Stimulated activated CD4-positive, alpha-beta T cell treated with anti-CD3 and anti-CD28 coated beads, Interleukin-1b, Interleukin-23, amount 100 ng/mL, for 48 hours (primary cell): ENCODE data around the gene CAPRIN1.
"Not testable (repeated sequence)": the region's sequence is repeated elsewhere in the genome, so short reads cannot be mapped to it uniquely, and the experiment has no call there.

Experiments used
- DNase-seq: peaks from one replicate; pipeline ENCODE4 v3.0.0-alpha.2; 2020

Gene CAPRIN1

GRCh38 chr11:34052608-34053160, 1.2 kb downstream of the CAPRIN1 start:
- DNase-seq = peak; percentile 18

- DNase-seq = peak; percentile 84
Observed at GRCh38 chr11:34053161-34053686, 1.7 kb downstream of the CAPRIN1 start.

GRCh38 chr11:34054351-34054750, 2.8 kb downstream of the CAPRIN1 start:
- DNase-seq = not testable (repeated sequence)

- no peak for DNase-seq
Observed at GRCh38 chr11:34055218-34056000, 3.9 kb downstream of the CAPRIN1 start.

GRCh38 chr11:34056672-34057071, 5.1 kb downstream of the CAPRIN1 start:
- no peak for DNase-seq

GRCh38 chr11:34063061-34063795, 11.7 kb downstream of the CAPRIN1 start:
- DNase-seq = no peak

- DNase-seq = no peak
Observed at GRCh38 chr11:34064291-34064690, 12.8 kb downstream of the CAPRIN1 start.

- peak; percentile 47 for DNase-seq
Observed at GRCh38 chr11:34065505-34066203, 14.1 kb downstream of the CAPRIN1 start.

GRCh38 chr11:34066766-34067165, 15.2 kb downstream of the CAPRIN1 start:
- DNase-seq = not testable (repeated sequence)

GRCh38 chr11:34067383-34068065, 16.0 kb downstream of the CAPRIN1 start:
- no peak for DNase-seq

- no peak for DNase-seq
Observed at GRCh38 chr11:34068111-34068510, 16.6 kb downstream of the CAPRIN1 start.

GRCh38 chr11:34071306-34071705, 19.8 kb downstream of the CAPRIN1 start:
- not testable (repeated sequence) for DNase-seq

GRCh38 chr11:34072041-34072440, 20.5 kb downstream of the CAPRIN1 start:
- DNase-seq = no peak

GRCh38 chr11:34072832-34073231, 21.3 kb downstream of the CAPRIN1 start:
- no peak for DNase-seq

- no peak for DNase-seq
Observed at GRCh38 chr11:34074391-34074790, 22.9 kb downstream of the CAPRIN1 start.

- DNase-seq = no peak
Observed at GRCh38 chr11:34075178-34075820, 23.8 kb downstream of the CAPRIN1 start.

- DNase-seq = no peak
Observed at GRCh38 chr11:34080609-34081008, 29.1 kb downstream of the CAPRIN1 start.

GRCh38 chr11:34084637-34085036, 33.1 kb downstream of the CAPRIN1 start:
- DNase-seq = no peak

- no peak for DNase-seq
Observed at GRCh38 chr11:34086554-34087283, 35.2 kb downstream of the CAPRIN1 start.

GRCh38 chr11:34091825-34092224, 40.3 kb downstream of the CAPRIN1 start:
- DNase-seq = no peak

GRCh38 chr11:34094900-34095299, 43.4 kb downstream of the CAPRIN1 start:
- DNase-seq = not testable (repeated sequence)
